Tibial nerve (tissue), 4 donors: ENCODE results near the gene FBXL20. TPM values are rescaled to one million over a fixed set of nuclear protein-coding genes. Genes with fewer than 3 reads are reported as not detected.
"Not testable (repeated sequence)": the region's sequence is repeated elsewhere in the genome, so short reads cannot be mapped to it uniquely, and the experiment has no call there.

Experiments
- DNase-seq, 2 donors: peaks; one replicate each; pipeline ENCODE4 v3.0.0-alpha.2; 2019; ENCODE audit warnings: low spot score in 2 of 2
- H3K27ac ChIP-seq, 4 donors: fragments of 200-600 bp; sonication (generic) in 3 of 4; one replicate each; pipeline ENCODE4 v1.5.1; 2017 to 2019; ENCODE audit warnings: mild to moderate bottlenecking in 1 of 4
- H3K27me3 ChIP-seq, 2 donors: fragments of 200-600 bp; sonication (generic) in 1 of 2; one replicate each; pipeline versions ENCODE4 v1.5.1 to v1.6.0; 2017 to 2019
- H3K36me3 ChIP-seq, 3 donors: fragments of 200-600 bp; sonication (generic); one replicate each; pipeline ENCODE4 v1.5.1; 2018 to 2019
- H3K4me1 ChIP-seq, 4 donors: fragments of 200-600 bp; sonication (generic) in 3 of 4; one replicate each; pipeline ENCODE4 v1.5.1; 2017 to 2019
- H3K4me3 ChIP-seq, 4 donors: fragments of 200-600 bp; sonication (generic) in 3 of 4; one replicate each; pipeline ENCODE4 v1.5.1; 2017 to 2019; ENCODE audit warnings: mild to moderate bottlenecking in 1 of 4, moderate library complexity in 1 of 4
- H3K9me3 ChIP-seq, 4 donors: fragments of 200-600 bp; sonication (generic) in 3 of 4; one replicate each; pipeline ENCODE4 v1.5.1; 2017 to 2019
- EP300 ChIP-seq, 2 donors: sonication (generic); formaldehyde crosslinking; IDR thresholded peaks; one replicate each; pipeline ENCODE4 v1.6.1; 2017; ENCODE audit warnings: antibody characterized with exemption in 2 of 2, mild to moderate bottlenecking in 1 of 2
- POLR2A ChIP-seq, 2 donors: fragments of 450-650 bp; IDR thresholded peaks; one replicate each; pipeline ENCODE4 v1.6.1; 2017; ENCODE audit warnings: antibody characterized with exemption in 2 of 2, mild to moderate bottlenecking in 2 of 2, moderate library complexity in 2 of 2
- WGBS, 2 donors: methylation state at CpG; one replicate each; pipeline ENCODE4 v1.1.5; 2018; 5-methylcytosine and 5-hydroxymethylcytosine counted together
- total RNA-seq, 4 donors: library from RNA; depleted of rRNA; stranded (reverse); fragments of >200 nt; gene quantifications; one replicate each; pipeline ENCODE4 v1.1.0, GENCODE V29; 2016
- TF ChIP-seq, protein P1 (sequence below), 5 experiments: fragments of 200-600 bp in 3 of 5; fragments of 450-650 bp in 2 of 5; sonication (generic) in 3 of 5; IDR thresholded peaks; one replicate each; pipeline ENCODE4 v1.5.1; 2016 to 2019; ENCODE audit warnings: antibody characterized with exemption in 5 of 5, mild to moderate bottlenecking in 3 of 5, moderate library complexity in 2 of 5

The FBXL20 gene
- total RNA-seq, 4 donors from 2014 or later, result 21.1 to 32.4 (median 30.4) TPM

DNA sequence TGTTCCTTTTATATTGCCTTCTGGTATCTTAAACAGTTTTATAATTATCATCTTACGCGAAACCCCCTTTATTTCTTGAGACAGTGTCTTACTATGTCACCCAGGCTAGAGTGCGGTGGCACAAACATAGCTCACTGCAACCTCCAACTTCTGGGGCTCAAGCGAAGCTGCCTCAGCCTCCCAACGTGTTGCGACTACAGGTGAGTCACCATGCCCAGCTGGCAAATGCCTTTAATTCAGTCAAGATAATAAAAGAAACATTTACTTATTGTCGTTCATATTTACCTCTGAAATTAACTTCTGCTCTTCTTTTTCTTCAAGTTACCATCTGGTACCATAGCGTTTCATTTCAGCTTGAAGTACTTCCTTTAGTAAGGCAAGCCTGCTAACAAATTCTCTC is 43.9 kb downstream of the FBXL20 start:
- TF ChIP-seq EP300 (IDR thresholded peaks at IDR 0.05), result no peak
- TF ChIP-seq, protein P1, sequence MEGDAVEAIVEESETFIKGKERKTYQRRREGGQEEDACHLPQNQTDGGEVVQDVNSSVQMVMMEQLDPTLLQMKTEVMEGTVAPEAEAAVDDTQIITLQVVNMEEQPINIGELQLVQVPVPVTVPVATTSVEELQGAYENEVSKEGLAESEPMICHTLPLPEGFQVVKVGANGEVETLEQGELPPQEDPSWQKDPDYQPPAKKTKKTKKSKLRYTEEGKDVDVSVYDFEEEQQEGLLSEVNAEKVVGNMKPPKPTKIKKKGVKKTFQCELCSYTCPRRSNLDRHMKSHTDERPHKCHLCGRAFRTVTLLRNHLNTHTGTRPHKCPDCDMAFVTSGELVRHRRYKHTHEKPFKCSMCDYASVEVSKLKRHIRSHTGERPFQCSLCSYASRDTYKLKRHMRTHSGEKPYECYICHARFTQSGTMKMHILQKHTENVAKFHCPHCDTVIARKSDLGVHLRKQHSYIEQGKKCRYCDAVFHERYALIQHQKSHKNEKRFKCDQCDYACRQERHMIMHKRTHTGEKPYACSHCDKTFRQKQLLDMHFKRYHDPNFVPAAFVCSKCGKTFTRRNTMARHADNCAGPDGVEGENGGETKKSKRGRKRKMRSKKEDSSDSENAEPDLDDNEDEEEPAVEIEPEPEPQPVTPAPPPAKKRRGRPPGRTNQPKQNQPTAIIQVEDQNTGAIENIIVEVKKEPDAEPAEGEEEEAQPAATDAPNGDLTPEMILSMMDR (IDR thresholded peaks at IDR 0.05), result no peak
- TF ChIP-seq POLR2A (IDR thresholded peaks at IDR 0.05), result no peak
- WGBS, 2 donors, result 85 to 89% methylated on average over 8 of the region's 8 CpGs
- H3K4me3 ChIP-seq, result no peak overlapping the region
- H3K36me3 ChIP-seq, result no peaks in the 10 kb centered on the region
- no peaks in the 10 kb centered on the region for H3K9me3 ChIP-seq
- no peaks in the 10 kb centered on the region for H3K27me3 ChIP-seq
- peaks cover 0 to 43% (median 2%) of the 10 kb centered on the region in 4 donors for H3K4me1 ChIP-seq
- no peak for DNase-seq
- no peak overlapping the region for H3K27ac ChIP-seq

DNA sequence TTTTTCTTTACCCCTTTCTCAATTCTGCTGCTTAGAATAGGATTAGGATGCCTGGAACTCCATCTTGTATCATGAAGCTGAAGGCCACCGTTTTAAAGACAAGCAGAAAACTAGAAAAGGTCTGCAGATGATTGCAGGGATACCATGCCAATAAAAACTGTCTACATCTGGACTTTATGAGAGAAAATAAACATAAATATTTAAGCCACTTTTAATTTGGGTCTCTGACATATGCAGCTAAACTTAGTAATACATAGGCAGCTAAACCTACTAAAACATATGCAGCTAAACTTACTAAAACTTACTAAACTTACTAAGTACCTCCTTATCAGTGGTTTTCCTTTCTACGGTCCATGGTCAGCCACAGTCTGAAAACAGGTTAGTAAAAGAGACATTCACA is 48.4 kb downstream of the FBXL20 start:
- WGBS, 2 donors, result 55 to 56% methylated on average over 2 of the region's 2 CpGs

DNA sequence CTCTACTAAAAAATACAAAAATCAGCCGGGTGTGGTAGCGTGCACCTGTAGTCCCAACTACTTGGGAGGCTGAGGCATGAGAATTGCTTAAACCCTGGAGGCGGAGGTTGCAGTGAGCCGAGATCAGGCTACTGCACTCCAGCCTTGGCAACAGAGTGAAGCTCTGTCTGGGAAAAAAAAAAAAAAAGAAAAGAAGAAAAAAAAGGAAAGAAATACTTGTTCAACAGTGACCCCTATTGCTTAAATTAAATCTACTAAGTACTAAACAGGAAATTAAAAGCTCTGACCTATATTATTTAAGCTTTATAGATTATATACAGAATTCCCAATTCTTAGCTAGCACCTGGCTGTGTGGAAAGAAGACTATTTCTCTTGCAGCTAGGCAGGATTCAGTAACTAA is 48.9 kb downstream of the FBXL20 start:
- no peak overlapping the region for H3K4me3 ChIP-seq
- peaks cover 0 to 21% (median 3%) of the 10 kb centered on the region in 4 donors for H3K4me1 ChIP-seq
- 44 to 55% methylated on average over 4 of the region's 4 CpGs for WGBS, 2 donors
- H3K27ac ChIP-seq, result no peak overlapping the region
- DNase-seq, result no peak
- no peaks in the 10 kb centered on the region for H3K36me3 ChIP-seq
- no peaks in the 10 kb centered on the region for H3K9me3 ChIP-seq
- no peaks in the 10 kb centered on the region for H3K27me3 ChIP-seq
- no peak for TF ChIP-seq POLR2A (IDR thresholded peaks at IDR 0.05)

More for the DNA sequence above, 48.4 kb downstream of the FBXL20 start:
- Histone ChIP-seq H3K36me3 (no peaks in the 10 kb centered on the region), H3K4me1 (peaks cover 0 to 22% (median 3%) of the 10 kb centered on the region in 4 donors), H3K4me3 (no peak overlapping the region), H3K9me3 (no peaks in the 10 kb centered on the region), H3K27ac (no peak overlapping the region), H3K27me3 (no peaks in the 10 kb centered on the region)
- DNase-seq, result no peak
- TF ChIP-seq EP300 (IDR thresholded peaks at IDR 0.05), result no peak
- TF ChIP-seq, protein P1 (IDR thresholded peaks at IDR 0.05), result no peak
- no peak for TF ChIP-seq POLR2A (IDR thresholded peaks at IDR 0.05)

DNA sequence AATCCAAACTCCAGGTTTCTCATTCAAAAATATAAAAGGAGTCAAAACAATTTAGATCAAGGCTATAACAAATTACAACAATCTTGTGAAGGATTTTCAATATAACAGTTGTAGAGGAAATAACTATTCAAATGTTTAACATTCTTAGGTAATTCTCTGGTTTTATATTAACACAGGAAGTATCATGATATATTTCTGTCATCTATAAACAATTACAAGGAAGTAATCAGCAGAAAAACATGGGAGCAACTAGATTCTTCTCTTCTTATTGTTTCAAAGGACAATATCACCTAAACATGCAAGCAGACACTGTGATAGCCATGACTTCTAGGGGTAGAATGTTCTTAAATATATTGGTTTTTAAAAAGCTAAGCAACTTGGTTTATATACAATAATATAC is 49.9 kb downstream of the FBXL20 start:
- TF ChIP-seq EP300 (IDR thresholded peaks at IDR 0.05) (no peak), POLR2A (IDR thresholded peaks at IDR 0.05) (no peak)
- TF ChIP-seq, protein P1 (IDR thresholded peaks at IDR 0.05), result no peak
- peaks cover 0 to 21% (median 3%) of the 10 kb centered on the region in 4 donors for H3K4me1 ChIP-seq

DNA sequence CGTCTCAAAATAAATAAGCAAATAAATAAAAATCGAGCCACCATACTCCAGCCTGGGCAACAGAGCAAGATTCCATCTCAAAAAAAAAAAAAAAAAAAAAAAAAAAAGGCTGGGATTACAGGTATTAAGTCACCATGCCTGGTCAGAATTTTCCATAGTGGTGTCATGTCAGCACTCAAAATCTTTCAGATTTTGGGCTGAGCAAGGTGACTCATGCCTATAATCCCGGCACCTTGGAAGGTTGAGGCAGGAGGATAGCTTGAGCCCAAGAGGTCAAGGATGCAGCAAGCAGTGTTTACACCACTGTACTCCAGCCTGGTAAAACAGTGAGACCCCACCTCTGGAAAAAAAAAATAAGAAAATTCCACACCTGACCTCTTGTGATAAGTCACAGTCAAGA is 52.2 kb downstream of the FBXL20 start:
- WGBS, 2 donors, result 79 to 88% methylated on average over 3 of the region's 3 CpGs
- peaks cover 0 to 21% (median 3%) of the 10 kb centered on the region in 4 donors for H3K4me1 ChIP-seq
- H3K9me3 ChIP-seq, result no peaks in the 10 kb centered on the region
- H3K4me3 ChIP-seq, result no peak overlapping the region
- no peak for DNase-seq
- no peak overlapping the region for H3K27ac ChIP-seq
- no peak for TF ChIP-seq POLR2A (IDR thresholded peaks at IDR 0.05)
- no peaks in the 10 kb centered on the region for H3K27me3 ChIP-seq
- no peaks in the 10 kb centered on the region for H3K36me3 ChIP-seq

More for the DNA sequence above, 49.9 kb downstream of the FBXL20 start:
- Histone ChIP-seq H3K36me3 (no peaks in the 10 kb centered on the region), H3K9me3 (no peaks in the 10 kb centered on the region), H3K27me3 (no peaks in the 10 kb centered on the region), H3K27ac (no peak overlapping the region), H3K4me3 (no peak overlapping the region)
- no peak for DNase-seq

DNA sequence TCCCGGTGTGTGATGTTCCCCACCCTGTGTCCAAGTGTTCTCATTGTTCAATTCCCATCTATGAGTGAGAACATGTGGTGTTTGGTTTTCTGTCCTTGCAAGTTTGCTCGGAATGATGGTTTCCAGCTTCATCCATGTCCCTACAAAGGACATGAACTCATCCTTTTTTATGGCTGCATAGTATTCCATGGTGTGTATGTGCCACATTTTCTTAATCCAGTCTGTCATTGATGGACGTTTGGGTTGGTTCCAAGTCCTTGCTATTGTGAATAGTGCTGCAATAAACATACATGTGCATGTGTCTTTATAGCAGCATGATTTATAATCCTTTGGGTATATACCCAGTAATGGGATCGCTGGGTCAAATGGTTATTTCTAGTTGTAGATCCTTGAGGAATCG is 54.6 kb downstream of the FBXL20 start:
- not testable (repeated sequence) for H3K27ac ChIP-seq, H3K36me3 ChIP-seq, H3K9me3 ChIP-seq, H3K4me3 ChIP-seq, H3K4me1 ChIP-seq, DNase-seq, H3K27me3 ChIP-seq
- 94 to 99% methylated on average over 4 to 5 of the region's 5 CpGs for WGBS, 2 donors

DNA sequence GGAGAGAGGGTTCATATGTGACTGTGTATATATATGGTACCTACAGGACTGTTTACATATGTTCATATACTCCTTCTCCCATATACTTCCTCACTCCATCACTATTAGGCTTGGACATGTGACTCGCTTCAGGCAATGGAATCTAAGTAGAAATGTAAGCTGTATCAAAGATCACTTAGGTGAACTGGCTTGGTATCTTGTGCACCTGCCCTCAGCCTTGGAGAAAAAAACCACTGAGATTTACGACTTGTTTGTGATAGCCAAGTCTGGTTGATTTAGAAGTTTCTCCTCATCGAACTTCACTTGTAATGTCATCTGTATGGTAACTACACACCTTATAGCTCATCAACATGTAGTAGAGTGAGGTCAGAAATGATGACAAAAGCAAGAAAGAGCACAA is 59.9 kb downstream of the FBXL20 start:
- peaks cover 0 to 25% (median 0%) of the 10 kb centered on the region in 3 donors for H3K36me3 ChIP-seq
- no peak overlapping the region for H3K4me3 ChIP-seq
- TF ChIP-seq, protein P1 (IDR thresholded peaks at IDR 0.05), result no peak
- TF ChIP-seq POLR2A (IDR thresholded peaks at IDR 0.05) (no peak), EP300 (IDR thresholded peaks at IDR 0.05) (no peak)
- H3K4me1 ChIP-seq, result no peaks in the 10 kb centered on the region
- WGBS, 2 donors, result 88 to 91% methylated on average over 3 of the region's 3 CpGs
- no peaks in the 10 kb centered on the region for H3K27me3 ChIP-seq
- H3K9me3 ChIP-seq, result no peaks in the 10 kb centered on the region
- no peak for DNase-seq
- no peak overlapping the region for H3K27ac ChIP-seq
